H1 (cell line): ENCODE results near the gene OR4E1. TPM values are rescaled to one million over a fixed set of nuclear protein-coding genes. Genes with fewer than 3 reads are reported as not detected.

Experiments used
- CTCF ChIA-PET: fragments of 300-600 bp; sonication (Branson Sonifier 250); formaldehyde crosslinking; loops from one replicate; lab custom pipeline; 2021; ENCODE audit not compliant: partially characterized antibody; lab: Charles Lee
- POLR2A ChIA-PET: fragments of 300-600 bp; sonication (Branson Sonifier 250); formaldehyde crosslinking; loops from one replicate; lab custom pipeline; 2021; ENCODE audit warnings: inconsistent platforms; ENCODE audit not compliant: partially characterized antibody; lab: Charles Lee
- DNase-seq, 2 experiments: peaks; one replicate each; pipeline versions ENCODE4 v3.0.0 to v3.0.0-alpha.2; 2010 to 2022; ENCODE audit warnings: low spot score in 2 of 2, low read depth in 1 of 2, mixed read lengths in 1 of 2
- FAIRE-seq: peaks from 2 replicates; lab custom pipeline; 2011; peaks lifted over from hg19 to GRCh38; lab: Jason Lieb, UNC
- H2AFZ ChIP-seq: 2 replicates; pipeline ENCODE4 v1.8.1; 2012; ENCODE audit warnings: low read length, inconsistent platforms
- H2AK5ac ChIP-seq: 2 replicates; pipeline ENCODE4 v1.6.1; 2013; ENCODE audit warnings: low read depth, low read length
- H2BK120ac ChIP-seq: replicated peaks from 2 replicates; pipeline ENCODE3; 2013; ENCODE audit warnings: low read depth, low read length, inconsistent platforms
- H2BK12ac ChIP-seq: 2 replicates; pipeline ENCODE4 v1.6.1; 2013; ENCODE audit warnings: low read depth, low read length
- H2BK15ac ChIP-seq: 2 replicates; pipeline ENCODE4 v1.6.1; 2013; ENCODE audit warnings: low read length
- H2BK20ac ChIP-seq: 2 replicates; pipeline ENCODE4 v1.6.1; 2013; ENCODE audit warnings: low read length
- H2BK5ac ChIP-seq: 2 replicates; pipeline ENCODE4 v1.6.1; 2013; ENCODE audit warnings: low read depth, low read length
- H3K14ac ChIP-seq: 2 replicates; pipeline ENCODE4 v1.6.1; 2013; ENCODE audit warnings: inconsistent platforms; ENCODE audit not compliant: insufficient read length
- H3K18ac ChIP-seq: 2 replicates; pipeline ENCODE4 v1.6.1; 2013; ENCODE audit warnings: low read length; ENCODE audit errors: extremely low read depth
- H3K23ac ChIP-seq: 2 replicates; pipeline ENCODE4 v1.6.1; 2013; ENCODE audit warnings: inconsistent platforms; ENCODE audit not compliant: insufficient read length
- H3K23me2 ChIP-seq: 2 replicates; pipeline ENCODE4 v1.6.1; 2013; ENCODE audit warnings: low read depth, low read length
- H3K27ac ChIP-seq: 2 replicates; pipeline ENCODE4 v1.6.1; 2011; ENCODE audit warnings: low read depth, low read length, inconsistent platforms
- H3K27me3 ChIP-seq, 4 experiments: replicated peaks in 1 of 4; 1 replicate in 1 of 4; 2 replicates in 3 of 4; pipeline versions ENCODE4 v1.6.1 to v1.8.1; 2011 to 2013; ENCODE audit warnings: low read length in 3 of 4, mild to moderate bottlenecking in 3 of 4, inconsistent platforms in 2 of 4, mixed read lengths in 2 of 4, moderate library complexity in 1 of 4; ENCODE audit not compliant: control insufficient read depth in 3 of 4, insufficient read depth in 3 of 4; ENCODE audit errors: extremely low read depth in 1 of 4
- H3K36me3 ChIP-seq, 4 experiments: 2 replicates each; pipeline versions ENCODE4 v1.6.1 to v1.8.1; 2011 to 2013; ENCODE audit warnings: mild to moderate bottlenecking in 4 of 4, low read length in 3 of 4, moderate library complexity in 2 of 4, control low read depth in 1 of 4, inconsistent platforms in 1 of 4; ENCODE audit not compliant: insufficient read depth in 4 of 4, control insufficient read depth in 2 of 4
- H3K4ac ChIP-seq: replicated peaks from 2 replicates; pipeline ENCODE3; 2013; ENCODE audit warnings: low read length, low read depth, mixed read lengths, inconsistent platforms; ENCODE audit not compliant: insufficient read length
- H3K4me1 ChIP-seq, 4 experiments: replicated peaks in 1 of 4; 1 replicate in 1 of 4; 2 replicates in 3 of 4; pipeline versions ENCODE4 v1.6.1 to v1.8.1; 2011 to 2013; ENCODE audit warnings: low read length in 3 of 4, inconsistent platforms in 2 of 4, mixed read lengths in 1 of 4; ENCODE audit not compliant: insufficient read depth in 4 of 4, control insufficient read depth in 3 of 4
- H3K4me2 ChIP-seq, 2 experiments: 2 replicates each; pipeline versions ENCODE4 v1.6.1 to v1.8.1; 2011 to 2013; ENCODE audit warnings: low read depth in 2 of 2, low read length in 2 of 2, control low read depth in 1 of 2, inconsistent platforms in 1 of 2, mild to moderate bottlenecking in 1 of 2; ENCODE audit not compliant: insufficient read depth in 1 of 2
- H3K4me3 ChIP-seq, 4 experiments: fragments of 200-600, 300-600 bp in 1 of 4; sonication (generic), shearing (Covaris generic), sonication (Bioruptor Twin) in 1 of 4; 2 replicates each; pipeline versions ENCODE4 v1.5.1 to v1.8.1; 2011 to 2016; ENCODE audit warnings: low read length in 4 of 4, low read depth in 3 of 4, control low read depth in 2 of 4, inconsistent platforms in 2 of 4, mild to moderate bottlenecking in 2 of 4, mixed read lengths in 1 of 4, moderate library complexity in 1 of 4; ENCODE audit not compliant: insufficient read depth in 2 of 4; ENCODE audit errors: extremely low read depth in 1 of 4
- H3K56ac ChIP-seq: replicated peaks from 2 replicates; pipeline ENCODE3; 2013; ENCODE audit warnings: low read depth, mild to moderate bottlenecking, mixed read lengths, low read length, inconsistent platforms; ENCODE audit not compliant: insufficient read length
- H3K79me1 ChIP-seq: 2 replicates; pipeline ENCODE4 v1.6.1; 2013; ENCODE audit warnings: low read depth, low read length, control low read depth
- H3K79me2 ChIP-seq, 2 experiments: 2 replicates each; pipeline versions ENCODE4 v1.6.1 to v1.8.1; 2012 to 2013; ENCODE audit warnings: low read length in 2 of 2, mild to moderate bottlenecking in 2 of 2, inconsistent platforms in 1 of 2; ENCODE audit not compliant: insufficient read depth in 2 of 2, control insufficient read depth in 1 of 2
- H3K9ac ChIP-seq, 4 experiments: replicated peaks in 1 of 4; 1 replicate in 1 of 4; 2 replicates in 3 of 4; pipeline versions ENCODE4 v1.6.1 to v1.8.1; 2011 to 2013; ENCODE audit warnings: low read depth in 3 of 4, low read length in 3 of 4, control low read depth in 2 of 4, mild to moderate bottlenecking in 2 of 4, moderate library complexity in 2 of 4, inconsistent platforms in 1 of 4; ENCODE audit errors: extremely low read depth in 1 of 4
- H3K9me3 ChIP-seq, 2 experiments: 2 replicates each; pipeline versions ENCODE4 v1.6.1 to v1.8.1; 2012 to 2013; ENCODE audit warnings: mild to moderate bottlenecking in 2 of 2, moderate library complexity in 2 of 2, control low read depth in 1 of 2, inconsistent platforms in 1 of 2, low read depth in 1 of 2, low read length in 1 of 2, mixed read lengths in 1 of 2; ENCODE audit not compliant: insufficient read depth in 2 of 2
- H4K20me1 ChIP-seq, 2 experiments: replicated peaks in 1 of 2; 2 replicates each; pipeline versions ENCODE3 to v1.8.1; 2011 to 2013; ENCODE audit warnings: inconsistent platforms in 2 of 2, low read length in 2 of 2, mild to moderate bottlenecking in 1 of 2; ENCODE audit not compliant: insufficient read depth in 2 of 2, control insufficient read depth in 1 of 2
- H4K5ac ChIP-seq: 2 replicates; pipeline ENCODE4 v1.6.1; 2013; ENCODE audit warnings: low read length, low read depth, mixed read lengths, inconsistent platforms; ENCODE audit not compliant: insufficient read length
- H4K8ac ChIP-seq: 2 replicates; pipeline ENCODE4 v1.8.0; 2013; ENCODE audit warnings: mild to moderate bottlenecking, moderate library complexity, low read length, inconsistent platforms; ENCODE audit not compliant: insufficient read depth; ENCODE audit errors: extremely low read depth
- H4K91ac ChIP-seq: replicated peaks from 2 replicates; pipeline ENCODE3; 2013; ENCODE audit warnings: low read length, mixed read lengths, inconsistent platforms; ENCODE audit not compliant: insufficient read length
- CBX5 ChIP-seq: fragments of 300-800, 300-1000 bp; sonication (generic); IDR thresholded peaks from 2 replicates; pipeline ENCODE4 v1.7.1; 2016; ENCODE audit warnings: antibody characterized with exemption, low read length, low read depth
- CBX8 ChIP-seq: fragments of 300-800, 300-1000 bp; sonication (generic); IDR thresholded peaks from 2 replicates; pipeline ENCODE4 v1.7.1; 2016; ENCODE audit warnings: low read depth, low read length, borderline replicate concordance
- CEBPB ChIP-seq: IDR thresholded peaks from 2 replicates; pipeline ENCODE4 v1.6.1; 2012; ENCODE audit warnings: low read depth, low read length
- CHD1 ChIP-seq: IDR thresholded peaks from 2 replicates; pipeline ENCODE4 v1.6.1; 2012; ENCODE audit warnings: low read depth, low read length, improper control_type of control experiment
- CTBP2 ChIP-seq: IDR thresholded peaks from 2 replicates; pipeline ENCODE4 v1.7.0; 2011; ENCODE audit warnings: borderline replicate concordance, mild to moderate bottlenecking, moderate library complexity, mixed read lengths, low read length; ENCODE audit not compliant: insufficient read depth, insufficient read length
- GTF2F1 ChIP-seq: IDR thresholded peaks from 2 replicates; pipeline ENCODE4 v1.6.1; 2012; ENCODE audit warnings: low read depth, low read length, improper control_type of control experiment, borderline replicate concordance
- JUN ChIP-seq: IDR thresholded peaks from 2 replicates; pipeline ENCODE4 v1.6.1; 2011; ENCODE audit warnings: low read depth, mild to moderate bottlenecking, improper control_type of control experiment, low read length
- NRF1 ChIP-seq: IDR thresholded peaks from 2 replicates; pipeline ENCODE4 v1.6.1; 2011; ENCODE audit warnings: mild to moderate bottlenecking, low read depth, low read length, improper control_type of control experiment
- POLR2A ChIP-seq, 2 experiments: IDR thresholded peaks; 1 replicate in 1 of 2; 2 replicates in 1 of 2; pipeline ENCODE4 v1.6.1; 2011; ENCODE audit warnings: low read depth in 2 of 2, low read length in 2 of 2, mild to moderate bottlenecking in 2 of 2; ENCODE audit errors: control extremely low read depth in 1 of 2
- RBBP5 ChIP-seq: IDR thresholded peaks from 2 replicates; pipeline ENCODE4 v1.7.1; 2012; ENCODE audit warnings: low read depth, mild to moderate bottlenecking, inconsistent platforms, low read length, moderate library complexity, borderline replicate concordance
- RXRA ChIP-seq: IDR thresholded peaks from 2 replicates; pipeline ENCODE4 v1.6.1; 2011; ENCODE audit warnings: low read depth, mild to moderate bottlenecking, low read length, moderate library complexity; ENCODE audit not compliant: insufficient read depth
- SIRT6 ChIP-seq: IDR thresholded peaks from one replicate; pipeline ENCODE4 v1.7.1; 2012; ENCODE audit warnings: low read length, inconsistent platforms
- SRF ChIP-seq: IDR thresholded peaks from 2 replicates; pipeline ENCODE4 v1.6.1; 2011; ENCODE audit warnings: mild to moderate bottlenecking, low read depth, low read length, moderate library complexity
- TEAD4 ChIP-seq: IDR thresholded peaks from 2 replicates; pipeline ENCODE4 v1.6.1; 2012; ENCODE audit warnings: low read depth, low read length, inconsistent platforms, mixed read lengths
- USF2 ChIP-seq: IDR thresholded peaks from 2 replicates; pipeline ENCODE4 v1.6.1; 2011; ENCODE audit warnings: low read length, improper control_type of control experiment
- WGBS, 2 experiments: shearing (Covaris generic) in 1 of 2; methylation state at CpG; one replicate each; pipeline versions ENCODE4 v1.1.6 to v1.1.7; 2013 to 2015; ENCODE audit warnings: low lambda C conversion rate in 2 of 2, mixed read lengths in 2 of 2, inconsistent platforms in 1 of 2, low coverage in 1 of 2, missing lambda C conversion rate in 1 of 2; ENCODE audit not compliant: insufficient replicate concordance in 2 of 2, insufficient coverage in 1 of 2, insufficient read length in 1 of 2; ENCODE audit errors: extremely low coverage in 1 of 2, missing lambda C conversion rate in 1 of 2; 5-methylcytosine and 5-hydroxymethylcytosine counted together
- polyA plus RNA-seq, 7 experiments: library from polyadenylated mRNA; depleted of rRNA in 3 of 7; stranded (reverse) in 5 of 7; unstranded in 2 of 7; fragments of >200 nt in 5 of 7; fragments of 200-250 nt in 2 of 7; gene quantifications; 1 replicate in 5 of 7; 2 replicates in 1 of 7; 4 replicates in 1 of 7; pipeline versions ENCODE4 v1.2.1 to v1.2.3, GENCODE V29; 2011 to 2013; ENCODE audit warnings: missing spikeins in 2 of 7, mixed read lengths in 2 of 7
- total RNA-seq: library from RNA; stranded (reverse); fragmentation: NEBNext Ultra II Directional; extraction: Animal tissue kit (Norgen Biotek cat#: 25700); gene quantifications from 2 replicates; pipeline ENCODE4 v1.2.1, GENCODE V29; 2021

The OR4E1 gene
- total and polyA plus RNA-seq, 2 of the 8 experiments (the other 6 are each of a cell fraction or from before 2014, with no cell fraction given): not detected

- H3K9me3 ChIP-seq: no peaks in the 10 kb centered on the region
- no peak overlapping the region for H4K91ac ChIP-seq
- H4K5ac ChIP-seq: no peak overlapping the region
- H4K8ac ChIP-seq: no peak overlapping the region
- H3K9ac ChIP-seq: no peak overlapping the region
- no peak overlapping the region for H2AK5ac ChIP-seq
- H2BK20ac ChIP-seq: no peak overlapping the region
- no peaks in the 10 kb centered on the region for H3K23me2 ChIP-seq
- no peaks in the 10 kb centered on the region for H3K4me1 ChIP-seq
- H2BK120ac ChIP-seq: no peak overlapping the region
- H2BK5ac ChIP-seq: no peak overlapping the region
- no peak overlapping the region for H3K18ac ChIP-seq
- no peak overlapping the region for H3K27ac ChIP-seq
- no peak overlapping the region for H3K4me2 ChIP-seq
- 90% methylated on average over 2 of the region's 2 CpGs; no CpG with 5 or more reads in 1 of the 2 experiments for WGBS, 2 experiments
- no peak overlapping the region for H2AFZ ChIP-seq
- ChIA-PET CTCF (interaction anchor here (0.9 kb wide), 1 partner anchor 25 kb away, joined by 3 read pairs; no protein-coding TSS in a partner anchor), POLR2A (no interaction called here)
- no peaks in the 10 kb centered on the region for H3K27me3 ChIP-seq
- H3K14ac ChIP-seq: no peak overlapping the region
- no peaks in the 10 kb centered on the region for H3K79me1 ChIP-seq
- no peak overlapping the region for H3K4ac ChIP-seq
- H2BK15ac ChIP-seq: no peak overlapping the region
- no peaks in the 10 kb centered on the region for H4K20me1 ChIP-seq
- no peak overlapping the region for H3K23ac ChIP-seq
- DNase-seq (no peak), FAIRE-seq (no peak)
- no peak overlapping the region for H3K56ac ChIP-seq
- no peaks in the 10 kb centered on the region for H3K79me2 ChIP-seq
- H3K4me3 ChIP-seq: no peak overlapping the region
- no peak overlapping the region for H2BK12ac ChIP-seq
- no peaks in the 10 kb centered on the region for H3K36me3 ChIP-seq
- TF ChIP-seq CHD1 (no peak), RBBP5 (no peak), GTF2F1 (no peak), CBX8 (no peak), POLR2A (IDR thresholded peaks at IDR 0.05; ENCODE audit: control extremely low read depth in 1 of 2, low read depth in 2 of 2, low read length in 2 of 2) (no peak), CTBP2 (no peak), CBX5 (no peak), SIRT6 (no peak), USF2 (no peak), JUN (no peak), RXRA (no peak), CEBPB (no peak), SRF (no peak), NRF1 (no peak), TEAD4 (no peak)
Measured at GRCh38 chr14:21686468-21686867, 12.8 kb upstream of the OR4E1 start.
